Measurements from ENCODE around the gene EIF5B.

EIF5B gene

DNA sequence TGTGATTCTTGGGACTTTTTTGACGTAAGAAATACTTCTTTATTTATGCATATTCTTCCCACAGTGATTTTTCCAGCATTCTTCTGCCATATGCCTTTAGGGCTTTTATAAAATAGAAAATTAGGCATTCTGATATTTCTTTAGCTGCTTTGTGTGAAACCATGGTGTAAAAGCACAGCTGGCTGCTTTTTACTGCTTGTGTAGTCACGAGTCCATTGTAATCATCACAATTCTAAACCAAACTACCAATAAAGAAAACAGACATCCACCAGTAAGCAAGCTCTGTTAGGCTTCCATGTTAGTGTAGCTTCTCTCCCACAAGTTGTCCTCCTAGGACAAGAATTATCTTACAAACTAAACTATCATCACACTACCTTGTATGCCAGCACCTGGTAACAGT is 62.6 kb downstream of the EIF5B start:
- Histone ChIP-seq H3K4me1 (ENCODE audit: control insufficient read depth, low read length) (peaks cover 6% of the 10 kb centered on the region), H3K9me2 (replicated peaks; ENCODE audit: control insufficient read depth, low read length) (no peaks in the 10 kb centered on the region), H3K9me3 (ENCODE audit: control insufficient read depth, insufficient read depth, low read length) (no peaks in the 10 kb centered on the region), H3K27ac (ENCODE audit: low read depth, low read length) (no peak overlapping the region), H4K20me1 (ENCODE audit: control insufficient read depth, insufficient read depth, low read depth, low read length) (no peaks in the 10 kb centered on the region), H3K27me3 (ENCODE audit: control insufficient read depth, low read length) (no peaks in the 10 kb centered on the region), H3F3A (ENCODE audit: control insufficient read depth, insufficient read depth) (peaks cover 13% of the 10 kb centered on the region; the same call in 1 of the 2 replicates), H3K79me2 (ENCODE audit: control insufficient read depth, low read length) (no peaks in the 10 kb centered on the region), H3K4me3 (ENCODE audit: low read length) (no peak overlapping the region), H3K36me3 (ENCODE audit: control insufficient read depth, low read length) (peaks cover 100% of the 10 kb centered on the region), H3K4me2 (ENCODE audit: low read length) (no peak overlapping the region)
- TF ChIP-seq, protein P1, sequence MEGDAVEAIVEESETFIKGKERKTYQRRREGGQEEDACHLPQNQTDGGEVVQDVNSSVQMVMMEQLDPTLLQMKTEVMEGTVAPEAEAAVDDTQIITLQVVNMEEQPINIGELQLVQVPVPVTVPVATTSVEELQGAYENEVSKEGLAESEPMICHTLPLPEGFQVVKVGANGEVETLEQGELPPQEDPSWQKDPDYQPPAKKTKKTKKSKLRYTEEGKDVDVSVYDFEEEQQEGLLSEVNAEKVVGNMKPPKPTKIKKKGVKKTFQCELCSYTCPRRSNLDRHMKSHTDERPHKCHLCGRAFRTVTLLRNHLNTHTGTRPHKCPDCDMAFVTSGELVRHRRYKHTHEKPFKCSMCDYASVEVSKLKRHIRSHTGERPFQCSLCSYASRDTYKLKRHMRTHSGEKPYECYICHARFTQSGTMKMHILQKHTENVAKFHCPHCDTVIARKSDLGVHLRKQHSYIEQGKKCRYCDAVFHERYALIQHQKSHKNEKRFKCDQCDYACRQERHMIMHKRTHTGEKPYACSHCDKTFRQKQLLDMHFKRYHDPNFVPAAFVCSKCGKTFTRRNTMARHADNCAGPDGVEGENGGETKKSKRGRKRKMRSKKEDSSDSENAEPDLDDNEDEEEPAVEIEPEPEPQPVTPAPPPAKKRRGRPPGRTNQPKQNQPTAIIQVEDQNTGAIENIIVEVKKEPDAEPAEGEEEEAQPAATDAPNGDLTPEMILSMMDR (IDR thresholded peaks at IDR 0.05; ENCODE audit: low read depth, low read length, poor library complexity, severe bottlenecking): no peak
- no peak for TF ChIP-seq EZH2phosphoT487 (IDR thresholded peaks at IDR 0.05; ENCODE audit: borderline replicate concordance, low read length)

DNA sequence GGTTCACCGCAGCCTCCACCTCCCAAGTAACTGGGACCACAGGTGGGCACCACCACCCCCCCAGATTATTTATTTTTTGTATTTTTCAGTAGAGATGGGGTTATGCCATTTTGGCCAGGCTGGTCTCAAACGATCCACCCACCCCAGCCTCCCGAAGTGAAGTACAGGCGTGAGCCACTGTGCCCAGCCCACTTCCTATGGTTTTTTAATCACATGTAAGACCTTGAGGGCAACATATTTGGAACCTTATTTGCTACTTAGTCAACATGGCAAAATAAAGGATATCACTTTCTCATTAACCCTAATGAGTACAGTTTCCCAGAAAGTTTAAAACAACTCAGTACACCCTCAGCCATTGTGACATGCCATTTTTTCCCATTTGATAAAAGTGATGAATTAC is 64.7 kb downstream of the EIF5B start:
- peaks cover 23% of the 10 kb centered on the region; the same call in 1 of the 2 replicates for H3F3A ChIP-seq (ENCODE audit: control insufficient read depth, insufficient read depth)
- TF ChIP-seq, protein P1 (IDR thresholded peaks at IDR 0.05; ENCODE audit: low read depth, low read length, poor library complexity, severe bottlenecking): no peak
- TF ChIP-seq EZH2phosphoT487 (IDR thresholded peaks at IDR 0.05; ENCODE audit: borderline replicate concordance, low read length): no peak

DNA sequence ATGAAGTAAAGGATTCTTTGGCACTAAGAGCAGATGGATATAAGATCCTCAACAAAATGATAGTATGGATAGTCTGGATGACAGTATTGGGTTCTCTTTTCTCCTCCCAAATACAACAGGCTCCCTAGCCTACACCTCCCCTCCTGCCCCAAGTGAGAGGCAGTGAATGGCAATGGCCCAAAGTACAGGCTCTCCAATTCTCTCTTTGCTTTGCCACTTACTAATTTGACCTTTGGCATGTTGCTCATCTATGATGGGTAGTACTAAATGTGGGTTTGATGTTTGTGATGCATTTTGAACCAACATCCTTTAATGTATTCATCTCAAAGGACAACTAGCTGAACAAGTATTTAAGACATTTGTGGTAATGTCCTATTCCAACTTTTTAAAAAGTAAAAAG is 65.9 kb downstream of the EIF5B start:
- H3F3A ChIP-seq (ENCODE audit: control insufficient read depth, insufficient read depth): peaks cover 29% of the 10 kb centered on the region; the same call in 1 of the 2 replicates
- H3K27me3 ChIP-seq (ENCODE audit: control insufficient read depth, low read length): no peaks in the 10 kb centered on the region
- no peaks in the 10 kb centered on the region for H3K9me3 ChIP-seq (ENCODE audit: control insufficient read depth, insufficient read depth, low read length)
- TF ChIP-seq, protein P1 (IDR thresholded peaks at IDR 0.05; ENCODE audit: low read depth, low read length, poor library complexity, severe bottlenecking): no peak
- TF ChIP-seq EZH2phosphoT487 (IDR thresholded peaks at IDR 0.05; ENCODE audit: borderline replicate concordance, low read length): no peak
- H3K4me2 ChIP-seq (ENCODE audit: low read length): no peak overlapping the region
- no peaks in the 10 kb centered on the region for H3K79me2 ChIP-seq (ENCODE audit: control insufficient read depth, low read length)
- H3K4me1 ChIP-seq (ENCODE audit: control insufficient read depth, low read length): peaks cover 6% of the 10 kb centered on the region
- H3K27ac ChIP-seq (ENCODE audit: low read depth, low read length): no peak overlapping the region
- no peaks in the 10 kb centered on the region for H4K20me1 ChIP-seq (ENCODE audit: control insufficient read depth, insufficient read depth, low read depth, low read length)
- no peaks in the 10 kb centered on the region for H3K9me2 ChIP-seq (replicated peaks; ENCODE audit: control insufficient read depth, low read length)
- peaks cover 91% of the 10 kb centered on the region for H3K36me3 ChIP-seq (ENCODE audit: control insufficient read depth, low read length)
- H3K4me3 ChIP-seq (ENCODE audit: low read length): no peak overlapping the region

More for the DNA sequence above, 64.7 kb downstream of the EIF5B start:
- Histone ChIP-seq H3K36me3 (ENCODE audit: control insufficient read depth, low read length) (peaks cover 95% of the 10 kb centered on the region), H3K27ac (ENCODE audit: low read depth, low read length) (no peak overlapping the region), H3K4me1 (ENCODE audit: control insufficient read depth, low read length) (peaks cover 6% of the 10 kb centered on the region), H3K79me2 (ENCODE audit: control insufficient read depth, low read length) (no peaks in the 10 kb centered on the region), H3K9me2 (replicated peaks; ENCODE audit: control insufficient read depth, low read length) (no peaks in the 10 kb centered on the region), H3K27me3 (ENCODE audit: control insufficient read depth, low read length) (no peaks in the 10 kb centered on the region), H4K20me1 (ENCODE audit: control insufficient read depth, insufficient read depth, low read depth, low read length) (no peaks in the 10 kb centered on the region), H3K9me3 (ENCODE audit: control insufficient read depth, insufficient read depth, low read length) (no peaks in the 10 kb centered on the region), H3K4me2 (ENCODE audit: low read length) (no peak overlapping the region), H3K4me3 (ENCODE audit: low read length) (no peak overlapping the region)
